GM21786 (cell line): ENCODE results near the gene ADAMTSL1.

ENCODE experiments used
- ATAC-seq: cut with Tn5 transposase; IDR thresholded peaks from one replicate; pipeline ENCODE4 v1.9.1; 2021; ENCODE audit not compliant: unreplicated experiment

ADAMTSL1 gene

GRCh38 chr9:18461496-18461895, 12.5 kb upstream of the ADAMTSL1 start:
- no peak for ATAC-seq

- ATAC-seq, result no peak
Observed at GRCh38 chr9:18463991-18464390, 10.0 kb upstream of the ADAMTSL1 start.

DNA sequence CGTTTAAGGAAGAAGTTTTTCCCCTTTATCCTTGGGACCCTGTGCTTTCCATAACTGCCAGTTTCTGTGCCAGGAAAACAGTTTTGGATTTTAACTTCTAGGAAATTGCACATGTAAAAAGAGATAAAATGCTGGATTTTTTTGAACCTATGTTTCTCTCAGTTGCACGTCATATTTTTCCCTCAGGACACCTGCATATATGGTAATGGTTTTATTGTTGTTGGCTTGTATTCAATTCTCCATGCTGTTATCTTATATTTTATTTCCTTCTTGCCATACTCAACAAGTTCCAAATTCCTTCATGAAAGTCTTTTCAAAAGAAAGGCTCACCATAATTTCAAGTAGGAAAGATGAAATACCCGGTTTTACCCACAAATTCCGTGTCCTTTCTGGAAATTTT, 7.9 kb upstream of the ADAMTSL1 start:
- ATAC-seq, result no peak

DNA sequence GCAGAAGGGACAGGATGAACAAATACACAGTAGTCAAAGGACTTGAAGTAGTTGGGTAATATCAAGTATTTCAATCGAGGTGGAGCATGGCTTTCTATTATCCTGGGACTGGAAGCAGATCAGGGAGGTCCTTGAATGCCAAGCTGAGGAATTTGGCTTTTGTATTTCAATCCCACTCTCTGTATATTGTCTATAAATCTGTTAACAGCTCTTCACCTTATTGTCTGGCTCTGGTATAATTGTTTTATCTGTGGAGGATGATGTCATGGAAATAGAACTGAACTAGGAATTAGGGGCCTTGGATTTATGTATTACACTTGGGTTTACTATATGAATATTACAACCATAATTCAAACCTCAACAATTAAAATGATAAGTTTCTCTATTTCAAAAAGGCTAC, 6.3 kb upstream of the ADAMTSL1 start:
- ATAC-seq, result no peak

DNA sequence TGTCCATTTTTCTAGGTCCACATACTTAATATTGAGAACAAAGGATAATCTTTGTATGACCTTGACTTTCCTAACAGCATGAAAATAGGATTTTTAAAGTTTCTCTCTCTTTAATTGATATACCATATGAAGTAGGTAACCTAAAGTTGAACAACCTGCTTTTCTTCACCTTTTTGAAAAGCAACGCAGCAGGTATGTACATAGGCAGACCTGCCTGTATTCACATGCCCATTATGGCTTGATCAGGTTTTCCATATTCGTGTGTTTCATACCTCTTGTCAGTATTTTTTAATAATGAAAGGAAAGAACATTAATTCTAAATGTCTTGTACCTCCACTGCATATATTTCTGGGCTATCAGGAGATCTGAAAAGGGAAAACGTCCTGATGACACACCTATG, 1.5 kb upstream of the ADAMTSL1 start:
- ATAC-seq, result no peak

DNA sequence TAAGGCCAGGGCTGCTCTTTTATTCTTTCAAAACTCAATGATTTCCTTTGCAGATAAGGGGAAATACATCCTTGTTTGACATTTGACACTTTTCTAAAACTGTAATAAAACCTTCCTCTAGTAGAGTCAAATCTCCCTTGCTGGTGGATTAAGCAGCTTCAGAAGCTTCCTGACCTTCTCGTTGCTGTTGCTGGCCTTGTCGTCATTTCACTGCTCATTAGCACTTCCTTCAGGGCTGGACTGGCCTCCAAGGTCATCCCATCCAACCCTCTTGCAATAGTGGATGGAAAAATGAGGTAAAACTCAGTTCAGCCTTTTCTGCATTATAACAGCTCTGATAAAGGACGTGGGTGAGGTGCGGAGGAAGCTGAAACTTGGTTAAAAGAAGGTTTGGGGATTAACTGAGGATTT, 1.1 kb upstream of the ADAMTSL1 start:
- ATAC-seq, result no peak

DNA sequence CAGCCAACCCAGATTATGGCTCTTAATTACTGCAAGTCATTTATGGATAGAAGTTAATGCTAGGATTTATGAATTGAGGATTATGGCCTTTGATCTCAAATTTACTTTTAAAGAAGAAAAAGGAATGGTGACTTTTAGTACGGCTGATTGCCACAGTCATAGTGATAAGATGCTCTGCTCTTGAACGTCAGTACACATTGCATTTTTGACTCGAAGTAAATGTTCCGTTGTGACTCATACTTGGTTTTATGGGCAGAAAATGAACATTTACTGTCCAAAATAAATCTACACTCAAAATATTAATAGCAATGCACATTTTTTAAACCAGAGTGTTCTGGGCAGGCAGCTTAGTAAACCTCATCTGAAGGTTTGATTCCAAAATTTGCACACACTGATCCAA, 830 bp downstream of the ADAMTSL1 start:
- ATAC-seq, result no peak

GRCh38 chr9:18477121-18477660, 3.2 kb downstream of the ADAMTSL1 start:
- ATAC-seq, result no peak

DNA sequence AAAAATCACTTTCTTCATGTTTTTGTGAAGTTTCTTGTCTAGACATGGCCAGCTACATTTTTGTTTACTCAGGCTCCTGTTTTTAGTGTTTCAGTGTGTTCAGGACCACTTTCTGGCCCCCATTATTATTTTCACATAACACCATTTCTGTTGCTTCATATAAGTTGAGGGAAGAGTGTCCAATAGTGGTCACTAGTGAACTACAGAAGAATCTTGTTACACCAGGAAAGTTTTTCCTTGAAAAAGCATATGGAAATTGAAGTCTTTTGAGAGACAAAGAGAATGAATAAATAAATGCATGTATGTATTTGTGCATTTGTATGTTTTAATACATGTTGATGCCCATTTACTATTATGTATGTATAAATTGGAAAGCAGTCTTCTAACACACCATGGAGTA, 3.8 kb downstream of the ADAMTSL1 start:
- ATAC-seq, result no peak

DNA sequence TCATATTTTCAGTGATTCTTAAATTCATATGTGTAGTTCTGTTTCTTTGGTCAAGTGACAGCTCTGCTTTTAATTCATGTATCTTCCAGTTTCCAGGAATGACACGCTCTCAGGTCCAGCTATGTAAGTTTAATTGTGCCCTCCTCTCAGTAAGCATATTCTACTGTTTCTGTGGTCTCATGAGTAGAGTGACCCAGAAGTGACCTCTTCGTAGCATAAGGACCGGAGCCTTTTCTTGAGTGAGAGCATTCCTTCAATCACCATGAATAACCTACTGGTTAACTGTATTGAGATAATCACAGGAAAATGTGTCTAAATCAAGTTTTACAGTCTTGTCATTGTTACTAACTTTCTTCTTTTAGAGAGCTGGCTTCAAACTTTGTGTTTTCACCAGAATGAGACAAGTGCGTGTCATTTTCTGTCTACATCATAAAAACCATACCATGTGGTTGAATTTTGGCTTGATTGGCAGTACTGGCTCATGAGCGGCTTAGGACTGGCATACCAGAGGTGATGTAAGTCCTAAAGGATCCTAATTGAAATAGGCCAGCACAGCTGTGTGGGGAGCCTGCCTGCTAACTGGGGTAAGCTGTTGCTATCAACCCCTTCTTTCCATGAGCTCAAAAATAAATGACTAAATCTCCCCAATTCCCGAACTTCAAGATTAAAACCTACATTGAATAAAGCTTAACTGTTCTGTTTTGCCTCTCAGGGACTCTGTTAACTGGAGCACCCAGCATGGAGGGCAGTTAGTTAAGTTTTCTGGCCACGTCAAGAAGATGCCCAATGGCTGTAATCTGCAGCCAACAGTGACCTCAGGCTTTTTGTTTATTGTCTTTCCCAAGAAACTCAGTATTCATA, 4.8 kb downstream of the ADAMTSL1 start:
- ATAC-seq, result no peak

DNA sequence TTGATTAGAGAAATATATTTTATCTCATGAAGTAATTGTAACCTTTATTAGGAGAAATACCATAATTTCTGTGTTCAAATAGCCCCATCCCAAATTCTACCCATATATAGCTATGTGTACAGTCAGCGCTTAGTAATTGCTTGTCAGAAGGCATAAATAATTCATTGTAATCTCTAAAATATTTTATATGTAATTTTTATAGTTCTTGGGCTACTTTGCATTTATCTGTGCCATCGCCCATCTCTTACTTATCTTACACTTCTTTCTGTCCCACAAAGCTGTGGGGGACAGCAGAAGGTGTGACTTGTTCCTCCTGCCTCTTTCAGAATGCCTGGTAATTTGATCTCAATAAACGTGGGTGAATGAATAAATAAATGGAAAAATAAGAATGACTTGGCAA, 5.5 kb downstream of the ADAMTSL1 start:
- no peak for ATAC-seq

GRCh38 chr9:18480662-18481093, 6.7 kb downstream of the ADAMTSL1 start:
- ATAC-seq, result no peak

DNA sequence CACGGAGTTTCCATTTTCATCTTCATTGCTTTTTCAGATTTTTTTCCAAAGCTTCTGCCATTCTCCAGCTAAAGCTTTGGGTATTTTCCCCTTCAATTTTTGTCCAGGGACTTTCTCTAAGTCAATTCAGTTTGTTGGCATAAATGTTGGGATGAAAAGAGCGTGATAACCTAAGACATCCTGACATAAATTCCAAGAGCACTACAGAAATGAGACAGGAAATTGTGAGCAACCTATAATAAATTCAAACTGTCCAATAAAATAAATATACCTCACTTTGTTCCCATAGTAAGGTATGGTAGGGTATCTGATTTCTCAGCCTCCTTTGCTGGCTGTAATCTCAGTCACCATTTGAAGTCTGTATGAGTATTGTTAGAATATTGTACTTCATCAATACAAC, 8.4 kb downstream of the ADAMTSL1 start:
- ATAC-seq, result no peak

DNA sequence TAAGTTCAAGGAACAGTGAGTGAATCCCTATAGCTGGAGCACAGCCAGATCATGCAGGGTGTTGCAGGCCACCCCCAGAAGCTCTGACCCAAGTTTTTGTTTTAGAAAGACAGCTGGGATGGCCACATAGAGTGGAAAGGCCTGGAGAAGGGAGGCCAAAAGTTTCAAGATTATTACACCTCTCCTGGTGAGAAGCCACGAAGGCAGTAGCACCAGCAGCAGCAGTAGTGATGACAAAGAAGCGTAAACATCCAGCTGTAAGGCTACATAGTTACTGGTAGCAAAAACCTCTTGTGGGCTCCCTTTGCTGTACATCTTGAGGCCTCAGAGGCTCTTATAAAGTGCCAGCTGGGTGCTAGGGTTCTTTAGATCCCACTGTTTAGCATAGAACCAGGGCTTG, 11.8 kb downstream of the ADAMTSL1 start:
- no peak for ATAC-seq

GRCh38 chr9:18487611-18488010, 13.7 kb downstream of the ADAMTSL1 start:
- ATAC-seq, result no peak

DNA sequence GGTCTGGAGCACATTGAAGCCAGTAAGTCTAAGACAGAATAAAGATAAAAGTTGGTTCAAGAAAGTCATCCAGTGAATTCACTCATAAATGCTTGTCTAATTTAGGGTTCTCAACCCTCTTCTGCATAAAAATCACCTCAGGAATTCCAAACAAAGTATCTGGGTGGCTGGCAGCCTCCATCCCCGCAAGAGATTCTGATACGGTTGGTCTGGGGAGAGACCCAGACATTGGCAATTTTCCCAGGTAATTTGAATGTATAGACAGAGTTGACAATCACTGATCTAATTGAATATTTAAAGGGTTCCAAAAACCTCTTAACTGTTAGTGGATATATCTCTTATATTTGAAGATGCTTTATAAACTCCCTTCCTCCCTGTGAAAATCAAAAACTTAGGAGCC, 14.9 kb downstream of the ADAMTSL1 start:
- no peak for ATAC-seq

- ATAC-seq, result no peak
Observed at GRCh38 chr9:18489861-18490260, 15.9 kb downstream of the ADAMTSL1 start.

DNA sequence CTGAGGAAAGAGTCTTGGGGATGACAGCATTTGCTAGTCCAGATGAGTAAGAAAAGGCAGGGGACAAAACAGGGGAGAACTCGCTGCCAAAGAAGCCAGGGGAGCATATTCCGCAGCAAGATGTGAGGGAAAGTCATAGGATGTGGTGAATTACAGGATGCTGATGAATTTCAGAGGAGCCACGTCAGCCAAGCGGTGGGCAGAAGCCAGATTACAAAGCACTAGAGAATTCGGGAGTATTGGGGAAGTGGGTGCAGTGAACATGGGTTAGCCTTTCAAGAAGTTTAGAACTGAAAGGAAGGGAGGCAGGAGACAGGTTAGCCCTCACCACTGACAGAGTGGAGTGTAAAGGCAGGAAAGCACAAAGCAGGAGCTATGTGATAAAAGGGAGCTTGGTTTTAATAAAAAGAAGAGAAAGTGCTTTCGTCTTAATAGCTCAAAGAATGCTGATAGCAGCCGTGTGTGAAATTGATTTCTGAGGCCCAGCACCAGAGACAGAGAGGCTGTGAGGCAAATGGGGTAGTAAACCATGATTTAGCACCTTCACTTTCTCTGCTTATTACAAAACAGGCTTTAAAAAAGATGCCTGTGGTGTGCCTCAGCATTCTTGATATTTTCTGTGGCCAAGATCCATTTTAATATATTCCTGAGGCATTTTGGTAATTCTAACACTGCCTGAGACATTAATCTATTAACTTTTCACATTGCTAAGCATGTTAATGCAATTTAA, 16.9 kb downstream of the ADAMTSL1 start:
- no peak for ATAC-seq

- no peak for ATAC-seq
Observed at GRCh38 chr9:18492612-18493011, 18.7 kb downstream of the ADAMTSL1 start.

GRCh38 chr9:18493451-18493993, 19.6 kb downstream of the ADAMTSL1 start:
- ATAC-seq, result no peak

- no peak for ATAC-seq
Observed at GRCh38 chr9:18495065-18495464, 21.1 kb downstream of the ADAMTSL1 start.
